DOHH2 (cell line): ENCODE measurements around the gene PRUNE1.

Experiments
- CTCF ChIP-seq: fragments of 200-600 bp; sonication (generic); IDR thresholded peaks from one replicate; pipeline ENCODE4 v1.5.1; 2014; ENCODE audit warnings: antibody characterized with exemption, mild to moderate bottlenecking, low read depth, low read length; ENCODE audit not compliant: poor library complexity, severe bottlenecking
- EZH2phosphoT487 ChIP-seq: fragments of 200-600 bp; sonication (generic); IDR thresholded peaks from 2 replicates; pipeline ENCODE4 v1.6.1; 2017; ENCODE audit warnings: borderline replicate concordance, mild to moderate bottlenecking, antibody characterized with exemption, low read length, moderate library complexity, mixed read lengths

- TF ChIP-seq CTCF (no peak), EZH2phosphoT487 (no peak)
Observed at GRCh38 chr1:150973258-150973835, 34.9 kb upstream of the PRUNE1 start.
